Measurements from ENCODE around the gene ZMYND10. TPM values are rescaled to one million over a fixed set of nuclear protein-coding genes. Genes with fewer than 3 reads are reported as not detected.

The ZMYND10 gene
- total RNA-seq, 5 donors from 2014 or later (not counting 1 experiment from before 2014, with no cell fraction given) = 1.2 to 6.1 (median 2.9) TPM

DNA sequence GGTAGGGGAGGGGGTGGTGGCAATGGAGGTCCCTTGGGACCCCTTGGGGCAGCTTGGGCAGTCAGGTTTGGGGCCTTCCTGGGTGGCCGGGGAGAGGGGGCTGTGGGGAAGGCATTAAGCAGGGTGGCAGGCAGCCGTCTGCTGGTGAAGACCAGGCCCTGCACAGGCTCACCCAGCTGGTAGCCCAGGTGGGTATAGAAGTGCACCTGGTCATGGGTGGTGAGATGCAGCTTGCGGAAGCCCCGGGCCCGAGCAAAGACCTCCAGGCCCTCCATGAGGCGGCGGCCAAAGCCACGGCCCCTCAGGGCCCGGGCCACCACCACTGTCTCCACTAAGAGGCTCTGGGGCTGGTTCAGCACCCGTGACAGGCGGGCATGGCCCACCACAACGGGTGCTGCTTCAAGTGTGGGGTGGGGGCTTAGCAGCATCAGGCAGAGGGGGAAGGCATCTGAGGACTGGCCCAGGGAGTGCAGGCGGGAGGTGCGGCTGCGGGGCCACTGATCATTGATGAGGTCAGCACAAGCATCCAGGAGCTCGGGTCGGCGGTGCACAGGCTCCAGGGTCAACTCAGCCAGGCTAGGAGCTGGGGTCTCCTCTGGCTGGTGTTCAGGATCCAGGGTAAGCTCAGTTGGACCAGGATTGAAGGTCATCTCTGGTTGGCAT, 48.7 kb downstream of the ZMYND10 start:
- Histone ChIP-seq H3K36me3 (ENCODE audit: control insufficient read depth in 2 of 2, extremely low read depth in 1 of 2, insufficient read depth in 1 of 2, low read length in 1 of 2) (peaks cover 0 to 5% of the 10 kb centered on the region in 2 donors), H3K27ac (ENCODE audit: low read length) (no peak overlapping the region), H3K4me1 (ENCODE audit: control insufficient read depth in 1 of 2, extremely low read depth in 1 of 2, insufficient read depth in 2 of 2, low read length in 2 of 2) (peaks cover 9 to 48% of the 10 kb centered on the region in 2 experiments), H3K4me3 (ENCODE audit: control insufficient read depth in 1 of 2, extremely low read depth in 1 of 2, low read length in 1 of 2) (no peak overlapping the region), H3K9me3 (no peaks in the 10 kb centered on the region), H3K27me3 (replicated peaks in 1 of 2; ENCODE audit: control insufficient read depth in 2 of 2, extremely low read depth in 1 of 2, insufficient read depth in 2 of 2, low read length in 1 of 2) (no peaks in the 10 kb centered on the region)
- H3K27ac Mint-ChIP-seq = peak overlapping the region; percentile 57 to 100
- H3K36me3 Mint-ChIP-seq = no peaks in the 10 kb centered on the region
- H3K9me3 Mint-ChIP-seq = no peaks in the 10 kb centered on the region
- POLR2A ChIA-PET = no interaction called here
- no peaks in the 10 kb centered on the region for H3K27me3 Mint-ChIP-seq
- WGBS (ENCODE audit: insufficient coverage) = 93% methylated on average over 11 of the region's 18 CpGs
- H3K4me1 Mint-ChIP-seq = peaks cover 33 to 43% (median 42%) of the 10 kb centered on the region in 3 donors
- ATAC-seq (replicated peaks in 1 of 4) (no peak), DNase-seq (peak in 1 of 35 experiments; percentile 5)
- no peak overlapping the region for H3K4me3 Mint-ChIP-seq
- CTCF ChIA-PET = no interaction called here

DNA sequence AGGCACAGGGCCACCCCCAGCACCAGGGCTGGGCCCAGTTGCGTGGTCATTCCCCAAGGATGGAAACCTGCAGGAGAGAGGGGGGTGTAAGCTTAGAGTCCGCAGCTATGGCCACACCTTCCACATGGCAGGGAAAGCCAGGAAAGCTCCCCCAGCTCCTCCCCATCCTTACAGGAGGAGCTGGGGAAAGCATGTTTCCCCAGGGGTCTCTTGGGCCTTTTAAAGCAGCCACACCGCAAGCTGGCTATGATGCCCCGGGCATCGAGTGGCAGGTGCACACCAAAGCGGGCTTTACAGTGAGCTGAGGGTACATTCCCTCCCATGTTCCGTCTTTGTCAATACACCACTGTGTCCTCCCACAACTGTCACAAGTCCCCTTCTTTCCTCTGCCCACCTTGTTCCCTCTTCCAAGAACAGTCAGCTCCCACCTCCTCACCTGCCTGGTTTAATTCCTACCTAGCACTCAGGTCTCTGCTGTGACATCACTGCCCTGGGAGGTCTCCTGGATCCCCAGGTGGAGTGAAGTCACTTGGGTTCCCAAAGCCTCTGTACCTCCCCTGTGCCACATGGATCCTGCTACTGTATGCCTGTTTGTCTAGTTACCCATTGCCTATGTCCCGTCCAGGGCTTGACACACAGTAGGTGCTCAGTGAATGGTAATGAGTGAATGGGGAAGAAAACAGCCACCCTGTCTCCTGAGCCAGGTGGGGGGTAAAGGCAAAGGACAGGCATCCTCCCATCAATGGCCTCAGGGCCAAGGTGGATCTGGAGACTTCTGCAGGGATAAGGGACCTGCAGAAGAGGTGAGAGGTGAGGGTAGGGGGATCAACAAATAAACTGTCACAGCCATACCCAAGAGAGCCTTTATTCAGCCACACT, 49.7 kb downstream of the ZMYND10 start:
- no peak overlapping the region for H3K4me3 Mint-ChIP-seq
- H3K27me3 Mint-ChIP-seq = no peaks in the 10 kb centered on the region
- no peak for DNase-seq
- no peaks in the 10 kb centered on the region for H3K9me3 Mint-ChIP-seq
- ChIA-PET POLR2A (interaction anchor here in 1 of 2 donors (0.6 kb wide), 1 partner anchor 71 kb away, joined by 4 read pairs; no protein-coding TSS in a partner anchor), CTCF (interaction anchor here in 1 of 2 donors (0.5 kb wide), 1 partner anchor 33 kb away, joined by 3 read pairs; no protein-coding TSS in a partner anchor)
- no peak overlapping the region for H3K27ac Mint-ChIP-seq
- no peaks in the 10 kb centered on the region for H3K9me3 ChIP-seq
- no peak overlapping the region for H3K27ac ChIP-seq (ENCODE audit: low read length)
- no peak for ATAC-seq (replicated peaks in 1 of 4)
- peaks cover 37 to 50% (median 46%) of the 10 kb centered on the region in 3 donors for H3K4me1 Mint-ChIP-seq
- H3K4me1 ChIP-seq (ENCODE audit: control insufficient read depth in 1 of 2, extremely low read depth in 1 of 2, insufficient read depth in 2 of 2, low read length in 2 of 2) = peaks cover 14 to 52% of the 10 kb centered on the region in 2 experiments
- 92% methylated on average over 5 of the region's 8 CpGs for WGBS (ENCODE audit: insufficient coverage)
- no peak overlapping the region for H3K4me3 ChIP-seq (ENCODE audit: control insufficient read depth in 1 of 2, extremely low read depth in 1 of 2, low read length in 1 of 2)
- no peaks in the 10 kb centered on the region for H3K27me3 ChIP-seq (replicated peaks in 1 of 2; ENCODE audit: control insufficient read depth in 2 of 2, extremely low read depth in 1 of 2, insufficient read depth in 2 of 2, low read length in 1 of 2)
- no peaks in the 10 kb centered on the region for H3K36me3 Mint-ChIP-seq
- peaks cover 0 to 5% of the 10 kb centered on the region in 2 donors for H3K36me3 ChIP-seq (ENCODE audit: control insufficient read depth in 2 of 2, extremely low read depth in 1 of 2, insufficient read depth in 1 of 2, low read length in 1 of 2)

DNA sequence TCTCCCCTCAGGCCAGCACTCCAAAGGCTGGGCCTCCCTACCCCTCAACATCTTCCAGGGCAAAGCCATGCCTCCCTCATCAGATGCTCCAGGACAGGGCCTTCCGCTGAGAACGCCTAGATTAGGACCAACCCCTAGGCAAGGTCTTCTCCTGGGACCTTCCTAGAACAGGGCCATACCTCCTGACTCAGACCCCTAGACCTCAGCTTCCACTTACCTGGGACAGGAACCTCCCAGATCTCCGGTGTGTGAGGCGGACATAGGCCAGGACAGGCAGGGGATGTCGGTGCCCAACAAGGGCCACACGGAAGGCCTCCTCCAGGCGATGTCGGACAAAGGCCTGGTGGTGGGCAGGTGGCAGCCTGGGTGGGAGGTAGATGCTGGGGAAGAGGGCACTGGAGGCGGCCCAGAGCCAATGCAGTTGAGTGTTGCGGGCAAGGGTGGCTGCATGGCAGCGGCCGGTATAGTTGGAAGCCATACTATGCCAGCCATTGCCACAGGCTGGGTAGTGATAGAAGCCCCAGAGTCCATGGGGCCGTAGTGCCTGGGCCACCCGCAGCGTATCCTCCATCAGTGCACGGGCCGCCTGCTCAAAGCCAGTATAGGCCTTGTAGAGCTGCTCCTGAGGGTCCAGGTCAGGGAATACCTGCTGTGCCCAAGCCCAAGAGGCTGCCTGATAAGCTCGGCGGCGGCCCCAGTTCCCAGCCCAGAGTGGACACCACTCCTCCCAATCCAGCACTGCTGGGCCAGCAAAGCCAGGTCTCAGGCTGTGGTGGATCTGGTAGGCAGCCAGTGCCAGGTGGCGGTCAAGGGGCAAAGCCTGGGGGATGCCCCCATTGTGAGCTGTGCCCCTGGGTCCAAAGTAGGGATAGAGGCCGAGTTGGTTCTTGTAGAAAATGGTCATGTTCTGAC, 50.8 kb downstream of the ZMYND10 start:
- Histone ChIP-seq H3K4me1 (ENCODE audit: control insufficient read depth in 1 of 2, extremely low read depth in 1 of 2, insufficient read depth in 2 of 2, low read length in 2 of 2) (peaks cover 10 to 47% of the 10 kb centered on the region in 2 experiments), H3K9me3 (no peaks in the 10 kb centered on the region), H3K4me3 (ENCODE audit: control insufficient read depth in 1 of 2, extremely low read depth in 1 of 2, low read length in 1 of 2) (no peak overlapping the region), H3K27ac (ENCODE audit: low read length) (no peak overlapping the region), H3K36me3 (ENCODE audit: control insufficient read depth in 2 of 2, extremely low read depth in 1 of 2, insufficient read depth in 1 of 2, low read length in 1 of 2) (peaks cover 1 to 10% of the 10 kb centered on the region in 2 donors), H3K27me3 (replicated peaks in 1 of 2; ENCODE audit: control insufficient read depth in 2 of 2, extremely low read depth in 1 of 2, insufficient read depth in 2 of 2, low read length in 1 of 2) (no peaks in the 10 kb centered on the region)
- Mint-ChIP-seq H3K4me1 (peaks cover 28 to 41% (median 37%) of the 10 kb centered on the region in 3 donors), H3K36me3 (no peaks in the 10 kb centered on the region), H3K27me3 (no peaks in the 10 kb centered on the region), H3K27ac (no peak overlapping the region), H3K4me3 (no peak overlapping the region), H3K9me3 (no peaks in the 10 kb centered on the region)
- no peak for ATAC-seq (replicated peaks in 1 of 4)
- DNase-seq = no peak
- 97% methylated on average over 22 of the region's 22 CpGs for WGBS (ENCODE audit: insufficient coverage)
- ChIA-PET CTCF (interaction anchor here in 1 of 2 donors (0.5 kb wide), 1 partner anchor 34 kb away, joined by 3 read pairs; no protein-coding TSS in a partner anchor), POLR2A (interaction anchor here in 1 of 2 donors (0.6 kb wide), 1 partner anchor 72 kb away, joined by 4 read pairs; no protein-coding TSS in a partner anchor)

DNA sequence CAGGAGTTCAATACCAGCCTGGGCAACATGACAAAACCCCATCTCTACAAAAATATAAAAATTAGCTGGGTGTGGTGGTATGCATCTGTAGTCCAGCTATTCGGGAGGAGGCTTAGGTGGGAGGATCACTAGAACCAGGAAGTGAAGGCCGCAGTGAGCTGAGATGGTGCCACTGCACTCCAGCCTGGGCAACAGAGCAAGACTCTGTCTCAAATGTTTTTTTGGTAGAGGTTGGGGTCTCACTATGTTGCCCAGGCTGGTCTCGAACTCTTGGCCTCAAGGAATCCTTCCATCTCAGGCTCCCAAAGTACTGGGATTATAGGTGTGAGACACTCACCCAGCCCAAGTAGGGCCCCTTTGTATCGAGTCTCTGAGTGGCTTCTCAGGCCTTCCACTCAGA, 51.4 kb downstream of the ZMYND10 start:
- no peaks in the 10 kb centered on the region for H3K36me3 Mint-ChIP-seq
- peaks cover 23 to 36% (median 35%) of the 10 kb centered on the region in 3 donors for H3K4me1 Mint-ChIP-seq
- H3K4me1 ChIP-seq (ENCODE audit: control insufficient read depth in 1 of 2, extremely low read depth in 1 of 2, insufficient read depth in 2 of 2, low read length in 2 of 2) = peaks cover 10 to 46% of the 10 kb centered on the region in 2 experiments
- ChIA-PET CTCF (no interaction called here), POLR2A (no interaction called here)
- ATAC-seq (replicated peaks in 1 of 4) = no peak
- peaks cover 5 to 16% of the 10 kb centered on the region in 2 donors for H3K36me3 ChIP-seq (ENCODE audit: control insufficient read depth in 2 of 2, extremely low read depth in 1 of 2, insufficient read depth in 1 of 2, low read length in 1 of 2)
- DNase-seq = no peak
- no peak overlapping the region for H3K27ac Mint-ChIP-seq
- H3K4me3 Mint-ChIP-seq = peak overlapping the region in 1 of 3 donors; percentile 90
- H3K27ac ChIP-seq (ENCODE audit: low read length) = no peak overlapping the region
- no peaks in the 10 kb centered on the region for H3K27me3 ChIP-seq (replicated peaks in 1 of 2; ENCODE audit: control insufficient read depth in 2 of 2, extremely low read depth in 1 of 2, insufficient read depth in 2 of 2, low read length in 1 of 2)
- no peaks in the 10 kb centered on the region for H3K9me3 ChIP-seq
- H3K9me3 Mint-ChIP-seq = no peaks in the 10 kb centered on the region
- WGBS (ENCODE audit: insufficient coverage) = 90% methylated on average over 2 of the region's 4 CpGs
- no peak overlapping the region for H3K4me3 ChIP-seq (ENCODE audit: control insufficient read depth in 1 of 2, extremely low read depth in 1 of 2, low read length in 1 of 2)
- H3K27me3 Mint-ChIP-seq = no peaks in the 10 kb centered on the region

DNA sequence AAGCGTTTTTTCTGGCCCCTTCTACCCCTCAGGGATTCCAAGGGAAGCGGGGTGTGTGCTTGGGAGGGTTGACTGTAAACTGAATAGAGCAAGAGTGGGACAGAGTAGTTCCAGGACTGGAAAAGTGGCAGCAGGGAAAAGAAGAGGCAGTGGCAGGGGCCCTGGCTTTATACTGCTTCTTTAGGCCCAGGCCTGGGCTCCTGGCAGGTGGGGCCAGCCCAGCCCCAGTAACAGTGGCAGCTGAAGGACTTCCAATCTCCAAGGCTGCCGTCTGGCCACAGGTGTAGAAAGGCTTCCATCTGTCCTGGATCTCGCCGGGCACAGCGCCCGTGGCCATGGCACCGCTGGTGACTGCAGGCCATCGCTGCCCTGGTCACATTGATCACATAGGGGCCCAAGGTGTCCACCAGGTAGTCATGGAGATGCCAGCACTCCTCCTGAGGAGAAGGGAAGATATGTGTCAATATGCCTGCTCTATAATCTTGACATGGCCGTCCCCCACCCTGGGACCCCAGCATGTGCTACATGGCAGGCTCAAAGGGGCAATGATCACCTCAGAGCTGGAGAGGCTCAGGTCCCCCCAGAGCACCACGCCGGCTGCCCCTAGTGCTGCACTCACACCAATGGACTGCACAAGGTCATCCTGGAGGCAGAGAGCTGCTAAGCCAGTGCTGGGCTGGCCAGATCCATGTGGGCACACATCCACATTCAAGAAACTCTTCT, 52.3 kb downstream of the ZMYND10 start:
- Mint-ChIP-seq H3K36me3 (peaks cover 5% of the 10 kb centered on the region), H3K4me3 (peak overlapping the region; percentile 81 to 90 (median 85)), H3K27me3 (no peaks in the 10 kb centered on the region), H3K27ac (peak overlapping the region; percentile 95 to 97), H3K9me3 (no peaks in the 10 kb centered on the region), H3K4me1 (peaks cover 17 to 31% (median 29%) of the 10 kb centered on the region in 3 donors)
- 96% methylated on average over 10 of the region's 12 CpGs for WGBS (ENCODE audit: insufficient coverage)
- H3K27me3 ChIP-seq (replicated peaks in 1 of 2; ENCODE audit: control insufficient read depth in 2 of 2, extremely low read depth in 1 of 2, insufficient read depth in 2 of 2, low read length in 1 of 2) = no peaks in the 10 kb centered on the region
- ATAC-seq (replicated peaks in 1 of 4) = no peak
- peaks cover 7 to 24% of the 10 kb centered on the region in 2 donors for H3K36me3 ChIP-seq (ENCODE audit: control insufficient read depth in 2 of 2, extremely low read depth in 1 of 2, insufficient read depth in 1 of 2, low read length in 1 of 2)
- ChIA-PET CTCF (no interaction called here), POLR2A (no interaction called here)
- H3K9me3 ChIP-seq = no peaks in the 10 kb centered on the region
- peaks cover 6 to 38% of the 10 kb centered on the region in 2 experiments for H3K4me1 ChIP-seq (ENCODE audit: control insufficient read depth in 1 of 2, extremely low read depth in 1 of 2, insufficient read depth in 2 of 2, low read length in 2 of 2)
- peak overlapping the region; percentile 56 for H3K27ac ChIP-seq (ENCODE audit: low read length)
- peak overlapping the region; percentile 36 to 95 for H3K4me3 ChIP-seq (ENCODE audit: control insufficient read depth in 1 of 2, extremely low read depth in 1 of 2, low read length in 1 of 2)
- no peak for DNase-seq
